GM21576 (cell line): ENCODE results near the gene BMP2.

Experiments used
- ATAC-seq: cut with Tn5 transposase; IDR thresholded peaks from one replicate; pipeline ENCODE4 v1.9.1; 2021; ENCODE audit warnings: mild to moderate bottlenecking, moderate library complexity; ENCODE audit not compliant: unreplicated experiment

BMP2 gene

GRCh38 chr20:6767126-6767535 lies 355 bp upstream of the BMP2 start:
- ATAC-seq, result no peak

GRCh38 chr20:6768228-6769140 lies 998 bp downstream of the BMP2 start:
- no peak for ATAC-seq

DNA sequence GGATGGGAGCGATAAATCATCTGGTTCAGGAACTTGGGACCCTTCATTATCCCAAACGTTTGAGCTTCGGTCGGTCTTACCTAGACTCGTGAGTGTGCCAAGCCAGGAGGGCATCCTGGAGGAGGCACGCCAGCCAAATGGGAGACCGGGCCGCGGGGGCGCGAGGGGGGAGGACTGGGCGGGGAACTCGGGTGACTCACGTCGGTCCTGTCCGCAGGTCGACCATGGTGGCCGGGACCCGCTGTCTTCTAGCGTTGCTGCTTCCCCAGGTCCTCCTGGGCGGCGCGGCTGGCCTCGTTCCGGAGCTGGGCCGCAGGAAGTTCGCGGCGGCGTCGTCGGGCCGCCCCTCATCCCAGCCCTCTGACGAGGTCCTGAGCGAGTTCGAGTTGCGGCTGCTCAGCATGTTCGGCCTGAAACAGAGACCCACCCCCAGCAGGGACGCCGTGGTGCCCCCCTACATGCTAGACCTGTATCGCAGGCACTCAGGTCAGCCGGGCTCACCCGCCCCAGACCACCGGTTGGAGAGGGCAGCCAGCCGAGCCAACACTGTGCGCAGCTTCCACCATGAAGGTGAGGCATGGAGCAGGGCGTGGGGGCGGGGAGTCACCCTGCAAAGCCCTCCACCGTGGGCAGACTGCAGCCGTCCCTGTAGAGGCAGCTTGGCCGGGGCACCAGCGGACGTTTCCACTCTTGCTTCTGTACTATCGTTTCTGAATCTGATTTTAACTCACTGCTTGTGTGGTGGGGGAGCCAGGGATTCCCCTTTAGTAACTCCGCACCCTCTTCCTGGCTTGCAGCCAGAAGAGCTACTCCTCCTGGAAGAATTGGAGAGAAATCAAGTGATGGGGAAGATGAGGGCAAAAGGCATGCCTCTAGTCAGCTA lies 2.7 kb downstream of the BMP2 start:
- no peak for ATAC-seq

DNA sequence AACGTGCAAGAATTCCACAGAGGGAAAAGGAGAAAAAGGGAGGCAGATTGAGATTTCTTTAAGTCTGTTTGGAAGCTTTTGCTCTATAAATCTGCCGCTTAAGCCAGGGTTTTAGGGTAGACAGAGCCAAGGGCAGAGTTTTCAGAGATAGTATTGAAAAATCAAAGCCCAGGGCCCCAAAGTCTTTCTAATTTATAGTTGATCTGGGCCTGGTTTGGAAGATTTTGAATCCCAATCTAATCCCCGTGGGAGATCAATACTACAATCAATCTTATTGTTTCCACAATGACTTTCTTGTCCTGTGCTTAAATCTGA lies 3.3 kb downstream of the BMP2 start:
- no peak for ATAC-seq

DNA sequence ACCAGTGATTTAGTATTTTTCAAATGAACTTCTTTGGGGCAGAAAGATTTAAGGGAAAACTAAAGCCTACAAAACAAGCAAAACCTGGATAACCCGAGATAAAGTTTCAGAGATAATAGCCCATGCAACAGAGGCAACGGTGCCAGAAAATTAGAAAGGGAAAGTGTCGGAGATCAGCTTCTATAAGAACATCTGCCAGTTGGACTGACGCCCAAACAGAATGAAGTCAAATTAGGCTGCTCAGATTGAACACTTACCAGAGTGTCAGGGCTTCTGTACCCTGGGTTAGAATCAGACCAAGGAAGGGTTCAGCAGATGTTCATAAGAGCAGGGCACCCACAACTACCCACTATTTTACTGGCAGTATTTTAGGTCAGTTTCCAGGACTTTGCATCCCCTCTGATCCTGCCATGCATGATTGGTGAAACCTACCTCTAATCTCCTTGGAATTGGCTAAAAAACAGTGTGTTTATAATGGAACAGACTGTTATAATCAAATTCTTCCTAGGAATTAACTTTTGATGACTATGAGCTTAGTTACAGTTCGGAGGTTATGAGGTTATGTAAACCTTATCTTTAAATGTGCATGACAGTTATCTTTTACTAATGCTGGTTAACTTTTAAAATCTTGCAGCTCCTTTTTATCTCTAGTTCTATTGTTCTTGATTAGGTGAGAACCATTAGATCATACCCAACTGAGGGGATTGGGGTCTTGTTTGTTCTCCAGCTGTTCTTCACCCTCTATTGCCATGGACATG lies 13.1 kb downstream of the BMP2 start:
- no peak for ATAC-seq

GRCh38 chr20:6783752-6784151 lies 16.3 kb downstream of the BMP2 start:
- ATAC-seq, result no peak

DNA sequence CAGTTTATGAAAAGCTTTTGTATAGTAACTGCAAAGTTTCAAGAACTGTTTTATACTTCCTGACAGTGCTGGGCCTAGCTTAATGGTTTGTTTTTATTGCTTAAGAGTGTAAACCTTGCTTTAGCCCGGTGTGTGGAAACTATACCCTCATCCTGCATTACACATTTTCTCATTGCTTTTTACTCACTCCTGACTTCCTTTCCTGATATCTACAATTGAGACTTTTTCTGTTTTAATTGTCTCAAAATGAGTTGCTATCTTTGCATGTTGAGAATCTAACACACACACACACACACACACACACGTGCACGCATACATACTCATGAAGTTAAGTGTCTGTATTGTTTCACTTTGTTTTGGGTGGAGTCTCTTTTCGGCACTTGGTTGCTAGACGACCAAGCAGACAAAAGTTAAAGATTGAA lies 16.7 kb downstream of the BMP2 start:
- no peak for ATAC-seq

DNA sequence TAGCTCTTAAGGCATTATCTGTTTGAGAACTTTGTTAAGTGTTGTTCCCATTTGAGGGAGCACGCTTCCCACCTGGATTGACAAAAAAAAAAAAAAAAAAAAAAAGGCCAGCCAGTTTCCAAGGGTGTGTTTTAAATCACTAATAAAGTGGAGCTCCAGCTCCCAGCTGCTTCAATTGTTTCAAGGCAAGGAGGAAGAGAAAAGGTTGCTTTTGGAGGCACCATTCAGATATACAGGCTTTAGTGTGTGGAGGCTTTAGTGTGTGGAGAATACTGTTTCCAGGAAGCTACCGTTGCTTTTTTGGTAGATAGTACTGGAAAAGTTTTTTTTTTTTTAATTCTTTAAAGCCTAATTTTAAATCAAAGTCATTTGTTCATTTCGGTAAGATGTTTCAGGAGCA lies 17.3 kb downstream of the BMP2 start:
- no peak for ATAC-seq

DNA sequence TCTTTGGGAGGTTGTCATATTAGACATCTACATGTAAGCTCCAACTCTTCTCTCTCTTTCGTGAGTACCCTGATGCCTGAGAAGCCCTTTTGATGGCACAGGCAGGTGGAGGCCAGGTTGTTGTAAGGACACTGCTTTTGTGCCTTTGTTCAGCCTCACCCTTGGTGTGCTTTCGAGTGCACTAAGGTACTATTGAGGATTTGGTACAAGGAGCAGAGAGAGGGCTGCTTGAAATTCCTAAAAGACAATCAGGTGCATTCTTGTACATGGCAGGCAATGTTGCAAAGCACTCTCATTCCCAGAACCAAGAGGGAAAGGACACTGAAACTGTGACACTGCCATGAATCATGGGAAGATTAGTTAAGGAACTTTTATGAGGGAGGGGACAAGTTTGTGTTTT lies 19.1 kb downstream of the BMP2 start:
- no peak for ATAC-seq

GRCh38 chr20:6792789-6793188 lies 25.3 kb downstream of the BMP2 start:
- no peak for ATAC-seq

GRCh38 chr20:6802227-6802626 lies 34.7 kb downstream of the BMP2 start:
- ATAC-seq, result no peak

DNA sequence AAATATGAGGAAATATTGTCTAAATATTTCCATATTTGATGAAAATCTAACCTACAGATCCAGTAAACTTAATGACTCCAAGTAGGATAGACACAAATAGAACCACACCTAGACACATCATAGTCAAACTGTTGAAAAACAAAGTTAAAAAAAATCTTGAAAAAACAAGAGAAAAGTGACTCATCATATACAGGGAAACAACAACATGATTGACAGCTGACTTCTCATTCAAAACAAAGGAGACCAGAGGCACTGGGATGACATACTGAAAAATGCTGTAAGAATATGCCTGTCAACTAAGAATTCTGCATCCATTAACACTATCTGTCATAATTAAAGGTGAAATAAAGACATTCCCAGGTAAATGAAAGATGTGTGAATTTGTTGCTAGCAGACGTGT lies 38.8 kb downstream of the BMP2 start:
- ATAC-seq, result no peak

GRCh38 chr20:6811262-6812035 lies 44.0 kb downstream of the BMP2 start:
- ATAC-seq, result no peak

DNA sequence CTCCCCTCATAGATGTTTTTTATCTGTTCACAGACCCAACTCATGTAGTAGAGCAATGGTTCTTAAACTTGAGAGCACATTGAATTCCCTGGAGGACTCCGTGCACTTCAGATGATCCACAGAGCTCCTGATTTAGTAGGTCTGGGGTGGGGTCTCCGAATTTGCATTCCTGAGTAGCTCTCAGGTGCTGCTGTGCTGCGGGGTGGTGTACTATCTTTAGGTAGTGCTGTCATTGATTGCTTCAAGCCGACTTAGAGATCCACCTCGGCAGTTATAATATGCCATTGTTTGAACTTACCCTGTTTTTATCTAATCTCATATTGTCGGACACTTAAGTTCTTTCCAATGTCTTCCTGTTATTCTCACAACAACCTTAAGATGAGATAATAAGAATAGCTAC lies 45.0 kb downstream of the BMP2 start:
- ATAC-seq, result no peak

- ATAC-seq, result no peak
These were observed 47.5 kb downstream of the BMP2 start for GRCh38 chr20:6814945-6815344.

GRCh38 chr20:6818033-6818808 lies 50.7 kb downstream of the BMP2 start:
- no peak for ATAC-seq

DNA sequence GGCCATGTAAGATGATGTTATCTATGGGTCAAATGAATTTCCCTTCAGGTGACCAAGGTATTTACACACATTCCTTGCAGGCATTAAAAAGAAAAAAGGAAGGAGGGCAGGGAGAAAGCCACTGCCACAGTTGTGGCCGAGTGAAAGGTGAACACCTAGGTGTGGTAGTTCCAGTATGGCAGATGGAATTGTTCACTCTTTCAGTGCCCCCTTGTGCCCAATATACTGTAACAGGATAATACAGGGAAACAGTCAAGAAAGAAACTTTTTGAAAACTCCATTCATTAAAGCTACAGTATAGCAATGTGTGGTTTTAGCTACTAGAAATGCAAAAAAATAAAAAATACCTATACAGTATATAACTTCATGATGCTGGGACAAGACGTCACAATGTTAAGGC lies 52.1 kb downstream of the BMP2 start:
- ATAC-seq, result no peak

GRCh38 chr20:6824401-6824800 lies 56.9 kb downstream of the BMP2 start:
- ATAC-seq, result no peak

DNA sequence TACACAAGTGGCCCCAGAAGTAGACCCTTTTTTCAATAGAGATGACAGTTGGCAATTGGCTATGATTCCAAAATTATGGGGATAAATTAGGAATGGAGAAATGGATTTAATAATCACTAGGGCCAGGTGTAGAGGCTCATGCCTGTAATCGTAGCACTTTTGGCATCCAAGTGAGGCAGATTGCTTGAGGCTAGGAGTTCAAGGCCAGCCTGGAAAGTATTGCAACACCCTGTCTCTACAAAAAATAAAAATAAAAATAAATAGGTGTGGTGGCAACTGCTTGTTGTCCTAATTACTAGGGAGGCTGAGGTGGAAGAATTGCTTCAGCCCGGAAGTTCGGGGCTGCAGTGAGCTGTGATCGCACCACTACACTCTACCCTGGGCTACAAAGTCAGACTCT lies 60.0 kb downstream of the BMP2 start:
- ATAC-seq, result no peak
